Bone marrow (tissue), 2 donors: Measurements from ENCODE around the gene SSNA1.
A peak's percentile ranks its signal among the peaks of the same experiment; 100 is the strongest.

Experiments used
- DNase-seq, 2 donors: peaks; one replicate each; lab custom pipeline; 2025; lab: John Stamatoyannopoulos, UW

The SSNA1 gene

GRCh38 chr9:137188490-137189296, at the start of gene SSNA1, which contains the start of gene ANAPC2:
SSNA1 (plus strand) TSS chr9:137188676; CDS start chr9:137188727, 51 bp downstream.
ANAPC2 (minus strand) TSS chr9:137188560; CDS start chr9:137188532, 28 bp downstream.
- peak; percentile 70 to 91 for DNase-seq

- no peak for DNase-seq
Measured at GRCh38 chr9:137138722-137139467, 49.6 kb upstream of the SSNA1 start, which contains the start of gene GRIN1. GRIN1 (plus strand) TSS chr9:137139154; CDS start chr9:137139487, 333 bp downstream.

- no peak for DNase-seq
Measured at GRCh38 chr9:137139468-137140150, 48.9 kb upstream of the SSNA1 start.

GRCh38 chr9:137140151-137141012, 48.1 kb upstream of the SSNA1 start:
- no peak for DNase-seq

- DNase-seq, result no peak
Measured at GRCh38 chr9:137141050-137141810, 47.2 kb upstream of the SSNA1 start.

- no peak for DNase-seq
Measured at GRCh38 chr9:137141976-137142936, 46.2 kb upstream of the SSNA1 start.

- DNase-seq, result no peak
Measured at GRCh38 chr9:137143459-137143858, 45.0 kb upstream of the SSNA1 start.

GRCh38 chr9:137145731-137146526, 42.5 kb upstream of the SSNA1 start:
- no peak for DNase-seq

GRCh38 chr9:137146527-137146918, 42.0 kb upstream of the SSNA1 start:
- DNase-seq, result no peak

GRCh38 chr9:137147091-137147792, 41.2 kb upstream of the SSNA1 start:
- DNase-seq, result no peak

- DNase-seq, result no peak
Measured at GRCh38 chr9:137147793-137148160, 40.7 kb upstream of the SSNA1 start.

- DNase-seq, result no peak
Measured at GRCh38 chr9:137148242-137148641, 40.2 kb upstream of the SSNA1 start.

GRCh38 chr9:137148661-137149060, 39.8 kb upstream of the SSNA1 start:
- DNase-seq, result no peak

GRCh38 chr9:137149363-137149762, 39.1 kb upstream of the SSNA1 start:
- no peak for DNase-seq

- no peak for DNase-seq
Measured at GRCh38 chr9:137149942-137150616, 38.4 kb upstream of the SSNA1 start.

GRCh38 chr9:137150617-137151457, 37.6 kb upstream of the SSNA1 start:
- peak in 1 of 2 donors; percentile 78 for DNase-seq
